GM18951 (cell line): ENCODE results near the gene GPR183.
"Not testable (repeated sequence)": the region's sequence is repeated elsewhere in the genome, so short reads cannot be mapped to it uniquely, and the experiment has no call there.

Experiments used
- POLR2A ChIP-seq: IDR thresholded peaks from 4 replicates; pipeline ENCODE4 v1.6.1; 2011; ENCODE audit warnings: mild to moderate bottlenecking; ENCODE audit not compliant: insufficient read length, insufficient read depth; ENCODE audit errors: extremely low read depth
- in situ Hi-C: fragments of 300-500 bp; cut with MboI; formaldehyde crosslinking; loops from one replicate; pipeline ENCODE4 v1.12.0; 2022; ENCODE audit warnings: low sequenced_read_pairs, mixed read lengths, inconsistent platforms; ENCODE audit not compliant: unreplicated experiment

GPR183 gene

GRCh38 chr13:99263126-99263785 lies 43.9 kb downstream of the GPR183 start:
- in situ Hi-C loops, result loop anchor here (5.0 to 25.0 kb wide), 2 partner anchors 86 to 401 kb away; no protein-coding TSS in a partner anchor
- no peak for TF ChIP-seq POLR2A

DNA sequence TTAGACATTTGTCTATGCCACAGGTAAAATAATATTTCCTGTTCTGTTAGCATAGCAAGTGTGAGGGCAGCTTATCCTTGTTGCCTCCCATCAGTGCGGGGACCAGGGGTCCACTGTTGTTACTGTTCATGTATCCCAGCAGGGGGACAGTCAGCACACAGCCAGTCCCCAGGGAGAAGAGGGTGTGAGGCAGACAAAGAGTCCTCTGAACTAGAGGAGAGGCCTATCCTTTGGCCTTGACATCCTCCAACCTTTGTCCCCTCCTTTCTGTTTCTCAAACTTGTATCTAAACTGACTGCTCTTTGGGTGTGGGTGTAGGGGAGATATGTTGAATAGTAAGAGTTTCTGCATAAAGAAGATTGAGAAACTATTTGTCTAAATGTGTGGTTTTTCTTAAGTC lies 46.1 kb downstream of the GPR183 start:
- TF ChIP-seq POLR2A, result no peak
- in situ Hi-C loops, result loop anchor here (5.0 to 25.0 kb wide), 2 partner anchors 84 to 399 kb away; no protein-coding TSS in a partner anchor

GRCh38 chr13:99260216-99260615 lies 47.0 kb downstream of the GPR183 start:
- no peak for TF ChIP-seq POLR2A
- in situ Hi-C loops, result loop anchor here (5.0 to 25.0 kb wide), 2 partner anchors 83 to 398 kb away; no protein-coding TSS in a partner anchor

- TF ChIP-seq POLR2A, result no peak
- in situ Hi-C loops, result loop anchor here (25.0 kb wide), 1 partner anchor 397 kb away; no protein-coding TSS in a partner anchor
Observed at GRCh38 chr13:99258946-99259345, 48.3 kb downstream of the GPR183 start.

GRCh38 chr13:99258210-99258860 lies 48.9 kb downstream of the GPR183 start, which contains the start of gene GPR18:
GPR18 (minus strand) TSS chr13:99258379; CDS start chr13:99255872, 2,507 bp downstream.
- no peak for TF ChIP-seq POLR2A
- in situ Hi-C loops, result loop anchor here (25.0 kb wide), 1 partner anchor 396 kb away; no protein-coding TSS in a partner anchor

DNA sequence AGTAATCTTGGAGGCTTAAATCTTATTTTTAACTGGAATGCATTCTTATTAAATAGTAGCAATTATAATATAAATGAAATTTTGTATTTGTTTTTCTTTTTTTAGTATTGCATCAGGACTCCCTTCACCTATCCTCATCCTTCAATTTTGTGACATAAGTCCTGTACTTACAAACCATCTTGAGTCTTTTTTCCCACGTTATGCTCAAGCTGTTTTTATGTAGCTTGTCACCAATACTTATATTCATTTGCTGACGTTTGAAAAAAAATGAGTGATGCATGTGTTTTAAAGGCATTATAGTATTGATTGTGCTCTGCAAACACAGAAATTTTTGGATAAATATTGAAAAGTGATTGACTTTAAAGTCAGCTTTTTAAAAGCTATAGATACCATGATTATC lies 49.9 kb downstream of the GPR183 start:
- no peak for TF ChIP-seq POLR2A

GRCh38 chr13:99256709-99257108 lies 50.5 kb downstream of the GPR183 start:
- TF ChIP-seq POLR2A, result no peak
- in situ Hi-C loops, result loop anchor here (25.0 kb wide), 1 partner anchor 394 kb away; no protein-coding TSS in a partner anchor

More for the DNA sequence above, 49.9 kb downstream of the GPR183 start:
- in situ Hi-C loops, result loop anchor here (25.0 kb wide), 1 partner anchor 395 kb away; no protein-coding TSS in a partner anchor

- in situ Hi-C loops, result loop anchor here (25.0 kb wide), 1 partner anchor 394 kb away; no protein-coding TSS in a partner anchor
- no peak for TF ChIP-seq POLR2A
Observed at GRCh38 chr13:99256283-99256682, 50.9 kb downstream of the GPR183 start.

- TF ChIP-seq POLR2A, result no peak
Observed at GRCh38 chr13:99255271-99255670, 51.9 kb downstream of the GPR183 start.

DNA sequence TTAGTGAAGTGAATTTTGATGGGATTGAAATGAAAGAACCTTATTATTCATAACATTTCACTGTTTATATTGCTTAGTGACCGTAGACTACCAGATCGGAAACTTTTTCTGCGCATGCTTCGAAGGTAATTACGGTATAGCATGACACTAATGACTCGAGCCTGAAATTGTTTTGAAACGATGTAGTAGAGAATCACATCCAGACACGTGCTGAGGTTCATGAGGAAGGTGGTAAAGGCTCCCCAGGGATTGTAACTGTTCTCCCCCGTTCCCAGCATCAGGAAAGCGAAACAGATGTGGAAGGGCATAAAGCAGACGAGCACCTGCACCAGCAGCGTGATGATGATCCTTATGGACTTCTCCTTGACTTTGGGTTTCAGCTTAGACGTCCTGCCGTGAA lies 52.4 kb downstream of the GPR183 start:
- no peak for TF ChIP-seq POLR2A
- in situ Hi-C loops, result loop anchor here (25.0 kb wide), 1 partner anchor 393 kb away; no protein-coding TSS in a partner anchor

More at GRCh38 chr13:99255271-99255670, 51.9 kb downstream of the GPR183 start:
- in situ Hi-C loops, result loop anchor here (25.0 kb wide), 1 partner anchor 393 kb away; no protein-coding TSS in a partner anchor

- in situ Hi-C loops, result loop anchor here (25.0 kb wide), 1 partner anchor 390 kb away; no protein-coding TSS in a partner anchor
- TF ChIP-seq POLR2A, result no peak
Observed at GRCh38 chr13:99251921-99252320, 55.3 kb downstream of the GPR183 start.

DNA sequence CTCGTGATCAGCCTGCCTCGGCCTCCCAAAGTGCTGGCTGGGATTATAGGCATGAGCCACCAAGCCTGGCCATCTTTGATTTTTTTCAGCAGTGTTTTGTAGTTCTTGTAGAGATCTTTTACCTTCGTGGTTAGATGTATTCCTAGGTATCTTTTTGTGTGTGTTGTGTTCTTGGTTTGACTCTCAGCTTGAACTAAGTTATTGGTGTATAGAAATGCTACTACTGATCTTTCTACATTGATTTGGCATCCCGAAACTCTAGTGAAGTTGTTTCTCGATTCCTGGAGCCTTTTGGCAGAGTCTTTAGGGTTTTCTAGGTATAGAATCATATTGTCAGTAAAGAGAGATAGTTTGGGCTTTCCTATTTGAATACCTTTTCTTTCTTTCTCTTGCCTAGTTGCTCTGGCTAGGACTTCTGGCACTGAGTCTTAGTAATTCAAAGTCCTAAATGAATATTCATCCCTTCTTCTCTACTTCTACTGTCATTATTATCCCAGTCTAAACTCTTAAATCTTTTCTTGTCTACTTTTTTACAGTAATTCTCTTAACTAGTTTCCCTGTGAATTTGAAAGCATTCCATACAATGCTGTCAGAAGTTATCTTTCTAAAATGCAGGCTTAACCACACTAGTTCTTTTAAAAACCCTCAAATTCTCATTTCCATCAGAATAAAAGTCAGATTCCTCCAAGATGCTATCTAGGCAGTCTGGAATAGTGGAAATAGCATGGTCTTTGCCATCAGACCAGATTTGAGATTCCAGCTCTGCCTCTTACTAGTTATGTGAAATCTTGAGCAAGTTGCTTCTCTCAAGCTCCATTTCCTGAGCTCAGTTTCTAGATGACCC lies 56.0 kb downstream of the GPR183 start:
- in situ Hi-C loops, result loop anchor here (25.0 kb wide), 1 partner anchor 389 kb away; no protein-coding TSS in a partner anchor
- no peak for TF ChIP-seq POLR2A

GRCh38 chr13:99249606-99250005 lies 57.6 kb downstream of the GPR183 start:
- in situ Hi-C loops, result loop anchor here (25.0 kb wide), 1 partner anchor 387 kb away; no protein-coding TSS in a partner anchor

- in situ Hi-C loops, result not testable (repeated sequence)
Observed at GRCh38 chr13:99249178-99249577, 58.0 kb downstream of the GPR183 start.
